ENCODE measurements around the gene KLHL17.

Gene KLHL17

DNA sequence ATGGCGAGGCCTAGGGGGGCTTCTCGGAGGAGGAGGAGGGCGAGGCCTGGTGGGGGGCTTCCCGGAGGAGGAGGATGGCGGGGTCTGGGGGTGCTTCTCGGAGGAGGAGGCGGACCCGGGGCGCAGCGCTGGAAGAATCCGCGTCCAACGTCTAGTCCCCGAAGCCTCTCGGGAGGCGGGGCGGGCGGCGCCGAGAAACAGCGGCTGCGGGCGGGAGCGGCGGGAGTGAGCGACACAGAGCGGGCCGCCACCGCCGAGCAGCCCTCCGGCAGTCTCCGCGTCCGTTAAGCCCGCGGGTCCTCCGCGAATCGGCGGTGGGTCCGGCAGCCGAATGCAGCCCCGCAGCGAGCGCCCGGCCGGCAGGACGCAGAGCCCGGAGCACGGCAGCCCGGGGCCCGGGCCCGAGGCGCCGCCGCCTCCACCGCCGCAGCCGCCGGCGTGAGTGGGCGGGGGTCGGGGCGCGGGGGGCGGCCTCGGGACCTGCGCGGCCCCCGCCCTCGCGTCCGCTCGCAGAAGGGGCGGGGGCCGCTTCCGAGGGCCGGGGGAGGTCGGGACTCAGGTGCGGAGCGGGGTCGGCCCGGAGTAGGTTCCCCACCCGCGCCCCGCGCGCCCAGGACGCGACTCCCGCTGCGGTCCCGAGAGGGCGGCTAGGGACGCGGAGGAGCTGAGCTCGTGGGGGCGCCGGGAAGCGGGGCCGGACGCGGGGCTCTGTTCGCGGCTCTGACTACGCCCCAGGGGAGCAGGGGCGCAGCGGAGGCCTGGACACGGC, at the start of gene KLHL17:
KLHL17 (plus strand) TSS at position 222 of the 769 bp plus-strand sequence; CDS start at position 332, 110 bp downstream.
- DNase-seq, result peak; percentile 70

GRCh38 chr1:910881-911721, 49.3 kb upstream of the KLHL17 start:
- DNase-seq, result no peak

DNA sequence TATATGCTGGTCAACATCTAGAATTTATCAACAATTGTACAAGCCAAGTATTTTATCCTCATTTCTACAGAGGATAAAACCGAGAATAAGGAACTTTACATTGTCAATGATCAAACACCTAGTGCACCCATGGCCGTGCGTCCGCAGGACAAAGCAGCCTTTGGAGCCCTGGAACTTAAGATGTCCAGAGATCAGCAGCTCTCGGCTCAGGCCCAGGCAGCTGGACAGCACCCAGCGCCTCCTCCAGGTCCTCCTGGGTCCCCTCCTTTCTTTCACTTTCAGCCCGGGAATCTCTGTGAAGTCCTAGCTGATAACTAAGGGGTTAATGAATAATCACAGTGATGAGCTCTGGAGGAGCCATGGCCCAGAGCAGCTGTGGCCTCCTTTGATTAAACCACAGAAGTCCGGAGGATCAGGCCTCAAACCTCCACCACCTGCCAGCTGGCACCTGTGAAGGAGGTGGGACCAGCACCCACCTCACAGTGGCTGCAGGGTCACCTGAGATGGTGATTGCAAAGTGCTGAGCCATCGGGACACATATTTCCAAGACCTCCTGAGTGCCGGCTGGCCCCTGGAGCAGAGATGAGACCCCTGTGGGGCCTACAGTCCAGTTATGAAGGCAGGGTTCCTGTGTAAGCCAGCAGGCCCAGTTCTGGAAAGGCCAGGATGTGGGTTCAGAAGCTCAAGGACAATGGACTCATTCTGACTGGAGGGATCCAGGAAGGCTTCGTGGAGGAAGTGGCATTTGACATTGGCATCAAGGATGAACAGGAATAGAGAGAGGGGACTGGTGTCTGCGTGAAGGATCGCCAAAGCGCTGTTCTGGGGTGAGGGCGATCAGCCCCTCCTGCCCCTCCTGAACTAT, 48.3 kb upstream of the KLHL17 start:
- DNase-seq, result no peak

DNA sequence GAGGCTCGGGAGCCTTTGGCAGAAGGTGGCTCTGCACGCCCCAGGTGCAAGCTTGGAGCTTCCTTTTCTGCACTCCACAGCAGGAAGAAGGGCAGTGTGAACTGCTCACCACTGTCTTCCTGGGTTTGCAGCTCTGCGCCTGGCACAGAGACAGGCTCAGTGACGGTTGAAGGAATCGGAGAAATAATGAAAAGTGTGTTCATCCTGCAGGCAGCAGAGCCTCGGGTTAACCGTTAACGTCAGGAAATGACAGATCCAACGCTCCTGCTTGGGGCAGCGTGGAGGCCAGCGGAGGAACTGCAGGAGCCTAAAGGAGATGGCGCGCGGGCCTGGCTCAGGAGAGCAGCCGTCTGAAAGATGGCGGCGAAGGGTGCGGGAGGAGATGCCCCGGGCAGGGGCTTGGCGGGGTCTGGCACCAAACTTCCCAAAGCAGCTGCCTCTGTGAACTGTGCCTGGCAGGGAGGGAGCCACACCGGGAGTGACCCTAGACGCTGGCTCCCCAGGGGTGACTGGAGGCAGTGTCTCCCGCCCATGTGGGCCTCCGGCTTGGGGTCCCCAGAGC, 47.6 kb upstream of the KLHL17 start:
- peak; percentile 18 for DNase-seq

- DNase-seq, result no peak
Measured at GRCh38 chr1:913491-914130, 46.8 kb upstream of the KLHL17 start.

GRCh38 chr1:914131-914890, 46.1 kb upstream of the KLHL17 start:
- DNase-seq, result no peak

DNA sequence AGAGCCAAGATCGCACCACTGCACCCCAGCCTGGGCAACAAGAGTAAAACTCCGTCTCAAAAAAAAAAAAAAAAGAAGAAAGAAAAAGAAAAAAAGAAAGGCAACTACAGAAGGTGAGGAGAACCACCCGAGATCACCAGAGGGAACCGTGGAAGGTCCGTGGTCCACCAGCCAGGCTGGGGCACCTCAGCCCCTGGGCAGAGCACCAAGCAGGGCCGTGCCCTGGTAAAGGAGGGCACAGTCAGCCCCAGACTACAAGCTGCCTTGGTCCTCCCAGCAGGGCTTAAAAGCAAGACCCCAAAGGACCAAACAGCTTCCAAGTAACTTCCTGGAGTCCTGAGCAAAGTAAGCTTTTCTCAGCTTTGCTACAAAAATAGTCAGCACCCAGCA, 45.5 kb upstream of the KLHL17 start:
- DNase-seq, result no peak

DNA sequence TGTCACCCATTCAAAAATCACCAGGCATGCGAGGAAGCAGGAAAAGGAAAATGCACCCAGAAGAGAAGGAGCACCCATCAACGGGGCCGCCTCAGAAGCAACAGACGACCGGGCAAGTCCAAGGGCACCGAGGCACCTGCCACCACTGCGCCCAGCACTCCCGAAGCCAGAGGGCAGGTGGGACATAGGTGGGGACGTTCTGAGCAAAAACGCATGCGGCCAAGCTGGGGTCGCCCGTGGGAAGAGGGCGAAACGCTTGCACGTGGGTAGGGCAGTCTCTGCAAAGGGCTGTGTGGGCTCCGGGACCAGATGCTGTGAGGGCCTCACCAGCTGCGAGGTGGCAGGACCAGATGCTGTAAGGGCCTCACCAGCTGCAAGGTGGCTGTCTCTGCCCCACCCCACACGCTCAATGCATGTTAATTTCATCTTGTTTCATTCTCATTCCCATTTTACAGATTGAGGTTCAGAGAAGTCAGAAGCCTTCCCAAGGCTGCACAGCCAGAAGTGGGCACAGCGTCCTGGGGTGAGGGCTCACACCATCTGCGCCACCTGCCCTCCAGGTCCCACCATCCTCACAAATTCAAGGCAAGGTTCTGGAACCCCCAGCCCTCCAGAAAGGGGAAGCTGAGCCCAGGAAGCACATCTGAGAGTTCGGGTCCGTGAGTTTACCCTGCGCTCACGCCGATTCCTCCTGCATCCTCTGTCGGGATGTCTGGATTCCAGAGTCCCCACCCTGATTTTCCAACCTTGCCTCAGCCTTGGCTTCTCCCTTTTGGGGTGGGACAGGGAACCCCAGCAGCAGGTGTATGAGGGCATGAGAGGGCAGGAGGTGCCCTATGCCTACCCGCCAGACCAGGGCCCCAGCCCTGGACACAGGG, 44.9 kb upstream of the KLHL17 start:
- DNase-seq, result no peak

DNA sequence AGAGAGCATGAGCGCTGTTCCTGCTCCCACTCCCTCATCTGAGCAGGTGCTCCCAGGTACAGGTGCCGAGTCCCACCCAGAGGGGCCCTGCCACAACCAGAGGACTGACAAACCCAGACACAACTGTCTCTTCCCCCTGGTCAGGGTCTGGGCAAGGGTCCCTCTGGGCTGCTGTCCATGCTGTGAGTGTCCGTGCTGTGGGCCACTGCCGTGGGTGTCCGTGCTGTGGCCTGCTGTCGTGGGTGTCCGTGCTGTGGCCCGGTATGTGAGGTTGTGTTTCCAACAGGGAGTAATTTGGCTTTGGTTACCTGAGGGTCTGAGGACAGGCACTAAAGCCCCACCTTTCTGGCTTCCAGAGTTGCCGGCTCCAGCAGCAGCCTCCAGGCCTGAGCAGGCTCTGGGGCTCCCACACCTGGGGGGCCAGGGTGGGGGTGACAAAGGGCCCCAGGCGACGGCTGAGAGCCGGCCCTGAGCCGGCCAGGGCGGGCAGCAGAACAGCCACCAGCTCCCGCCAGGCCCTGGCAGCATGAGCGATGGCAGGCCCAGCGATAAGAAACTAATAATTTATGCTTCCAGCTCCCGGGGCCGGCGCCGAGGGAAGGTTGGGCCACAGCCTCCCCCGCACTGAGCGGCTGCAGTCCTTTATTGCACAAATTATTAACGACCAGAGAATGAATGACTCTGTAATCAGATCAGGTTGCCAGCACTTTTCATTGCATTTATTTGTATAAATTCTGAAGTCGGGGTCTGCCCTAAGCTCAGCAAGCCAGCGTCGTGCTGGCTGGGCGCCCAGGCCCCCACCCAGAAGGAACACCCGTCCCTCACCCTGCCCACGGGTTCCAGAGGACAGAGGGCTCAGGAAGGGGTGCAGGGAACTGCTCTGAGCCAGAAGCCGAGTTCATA, 44.0 kb upstream of the KLHL17 start:
- DNase-seq, result peak; percentile 31

- no peak for DNase-seq
Measured at GRCh38 chr1:917076-917459, 43.3 kb upstream of the KLHL17 start.

DNA sequence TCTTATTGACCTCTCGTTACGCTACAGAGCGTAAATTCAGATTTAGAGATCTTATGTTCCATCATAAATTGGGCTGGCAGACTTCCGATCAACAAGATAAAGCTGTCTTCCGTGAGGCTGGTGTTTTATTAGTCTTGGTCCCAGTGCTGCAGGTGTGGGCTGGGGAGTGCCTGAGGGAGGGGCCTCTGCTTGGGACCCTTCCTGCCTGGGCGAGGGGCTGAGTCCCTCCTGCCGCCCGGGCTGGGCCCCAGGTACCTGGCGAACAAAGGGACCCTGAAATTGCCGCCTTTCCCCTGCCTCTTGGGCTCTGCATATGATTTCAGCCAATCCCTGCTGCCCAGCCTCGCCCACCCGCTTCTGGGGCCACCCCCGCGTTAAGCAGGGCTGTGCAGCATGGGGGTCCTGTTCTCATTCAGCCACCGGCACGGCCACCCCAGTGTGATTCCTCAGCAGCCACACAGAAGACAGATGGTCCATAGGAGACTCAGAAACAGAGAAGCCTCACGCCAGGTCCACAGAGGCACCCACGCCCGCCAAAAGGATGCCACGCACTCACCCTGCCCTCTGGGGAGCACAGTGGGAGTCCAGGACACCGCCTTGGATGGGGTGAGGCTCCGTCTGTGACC, 42.8 kb upstream of the KLHL17 start:
- DNase-seq, result no peak

- DNase-seq, result no peak
Measured at GRCh38 chr1:918353-918752, 42.0 kb upstream of the KLHL17 start.

DNA sequence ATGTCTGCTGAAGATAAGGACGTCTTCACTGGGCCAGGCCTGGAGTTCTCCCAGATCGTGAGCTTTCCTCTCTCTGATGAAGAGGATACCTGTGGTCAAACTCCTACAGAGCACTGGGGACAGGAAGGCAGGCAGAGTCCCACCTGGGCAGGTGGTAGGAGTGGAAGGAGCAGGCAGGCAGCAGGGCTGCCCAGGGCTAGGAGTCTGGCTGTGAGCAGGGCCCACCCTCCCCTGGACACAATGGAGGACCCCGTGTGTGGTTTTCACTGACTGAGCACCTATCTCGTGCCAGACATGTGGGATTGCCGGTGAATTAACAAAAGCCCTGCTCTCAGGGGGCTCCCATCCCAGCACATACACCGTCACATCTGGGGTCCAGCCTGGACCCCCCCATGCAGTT, 41.5 kb upstream of the KLHL17 start:
- DNase-seq, result no peak

DNA sequence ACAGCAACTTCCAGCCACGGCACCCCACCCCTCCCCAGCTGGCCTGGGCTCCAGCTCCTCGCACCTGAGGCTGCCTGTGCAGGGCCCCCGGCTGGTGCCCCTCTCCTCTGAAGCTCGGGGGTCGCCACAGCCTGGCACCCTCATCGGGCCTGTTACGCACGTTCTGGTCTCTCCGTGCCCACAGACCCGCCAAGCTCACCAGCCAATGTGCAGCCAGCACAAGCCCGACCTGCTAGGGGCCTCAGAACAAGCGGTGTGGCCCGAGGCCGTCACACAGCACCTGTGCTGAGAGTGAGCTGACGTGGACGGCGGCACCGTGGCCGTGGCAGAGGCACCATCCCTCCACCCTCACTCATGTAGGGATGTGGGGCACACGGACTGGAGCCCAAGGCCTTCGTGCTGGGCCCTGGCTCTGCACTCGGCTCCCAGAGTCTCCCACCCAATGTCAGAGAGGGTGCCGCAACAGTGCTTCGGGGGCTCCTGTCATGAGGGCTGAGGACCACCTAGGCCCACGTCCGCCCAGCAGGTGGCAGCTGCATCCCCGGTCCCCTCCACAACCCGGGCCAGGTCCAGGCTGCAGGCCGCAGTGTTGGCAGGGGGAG, 41.0 kb upstream of the KLHL17 start:
- no peak for DNase-seq

DNA sequence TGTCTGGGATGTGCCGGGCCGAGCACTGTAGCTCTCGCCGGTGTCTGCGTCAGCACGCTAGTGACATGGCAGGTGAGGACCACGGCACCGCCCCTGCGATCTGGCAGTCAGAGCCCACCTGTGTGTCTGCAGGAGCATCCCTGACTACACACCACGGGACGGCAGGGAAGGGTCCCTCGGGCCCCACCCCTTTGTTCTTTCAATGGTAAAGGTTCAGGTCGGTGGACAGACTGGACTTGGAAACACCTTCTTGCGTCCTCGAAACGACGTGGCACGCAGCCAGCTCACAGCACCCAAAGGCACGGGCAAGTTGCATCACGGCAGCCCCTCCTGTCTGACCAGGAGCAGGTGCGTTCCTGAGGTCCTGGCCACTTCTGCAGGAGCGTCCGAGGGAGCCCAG, 40.4 kb upstream of the KLHL17 start:
- no peak for DNase-seq

DNA sequence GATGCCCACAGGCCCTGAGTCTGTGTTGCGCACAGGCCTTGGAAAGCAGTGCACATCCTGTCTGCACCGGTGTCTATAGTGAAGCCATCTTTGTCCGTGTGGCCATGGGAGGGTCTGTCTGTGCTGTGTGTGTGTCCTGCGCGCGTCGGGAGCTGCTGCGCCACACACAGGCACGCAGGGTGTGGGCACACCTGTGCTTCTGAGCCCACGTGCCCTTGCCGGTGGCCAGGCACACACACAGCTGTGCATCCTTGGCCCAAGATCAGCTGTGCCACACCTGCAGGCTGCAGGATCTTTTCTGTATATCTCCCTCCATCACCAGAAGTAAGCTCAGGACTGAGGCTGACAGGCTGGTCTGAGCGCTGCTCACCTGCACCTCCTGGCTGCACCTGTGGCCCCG, 39.9 kb upstream of the KLHL17 start:
- DNase-seq, result no peak

DNA sequence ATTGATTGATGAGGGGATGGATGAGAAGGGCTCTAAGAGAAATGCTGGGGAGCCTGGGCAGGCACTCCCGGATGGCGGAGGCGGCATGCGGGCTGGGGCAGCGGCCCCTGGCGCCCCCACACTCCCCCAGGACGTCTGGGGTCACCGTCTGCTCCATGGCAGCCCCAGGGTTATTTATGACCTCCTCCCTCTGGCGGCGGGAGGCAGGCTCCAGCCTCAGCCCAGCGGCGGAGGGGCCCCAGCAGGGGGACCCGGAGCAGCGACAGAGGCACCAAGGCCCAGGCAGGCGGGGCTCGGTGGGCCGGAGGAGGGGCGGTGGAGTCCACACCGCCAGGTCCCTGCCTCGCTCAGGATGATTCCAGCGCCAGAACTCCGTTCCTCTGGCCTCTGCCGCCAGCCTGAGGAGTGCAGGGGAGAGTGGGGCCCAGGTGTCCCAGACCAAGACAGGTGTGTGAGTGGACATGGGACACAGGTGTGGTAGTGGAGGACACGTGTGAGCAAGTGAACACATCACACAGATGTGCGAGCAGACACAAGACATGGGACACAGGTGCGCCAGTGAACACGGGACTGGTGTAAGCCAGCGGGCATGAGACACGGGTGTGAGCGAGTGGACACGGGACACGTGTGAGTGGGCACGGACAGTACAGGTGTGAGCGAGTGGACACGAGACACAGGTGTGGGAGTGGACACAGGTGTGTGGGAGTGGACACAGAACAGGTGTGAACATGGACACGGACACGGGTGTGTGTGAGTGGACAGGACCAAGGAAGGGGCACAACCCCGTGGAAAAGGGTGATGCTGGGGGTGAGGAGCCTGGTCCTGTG, 39.2 kb upstream of the KLHL17 start:
- DNase-seq, result peak; percentile 63
